Left ventricle myocardium inferior (tissue), 1 donor: ENCODE data around the gene FAM185A. TPM values are rescaled to one million over a fixed set of nuclear protein-coding genes. Genes with fewer than 3 reads are reported as not detected.
"Not testable (repeated sequence)": the region's sequence is repeated elsewhere in the genome, so short reads cannot be mapped to it uniquely, and the experiment has no call there.

Experiments
- DNase-seq: peaks from one replicate; pipeline ENCODE4 v3.0.0-alpha.2; 2020
- H3K27ac ChIP-seq: fragments of 200-600 bp; replicated peaks from 2 replicates; pipeline ENCODE4 v1.8.0; 2021
- H3K27me3 ChIP-seq: fragments of 200-600 bp; 2 replicates; pipeline ENCODE4 v1.8.0; 2021; ENCODE audit warnings: low read depth
- H3K36me3 ChIP-seq: fragments of 200-600 bp; 2 replicates; pipeline ENCODE4 v1.8.0; 2021
- H3K4me1 ChIP-seq: fragments of 200-600 bp; 2 replicates; pipeline ENCODE4 v1.8.0; 2021
- H3K4me3 ChIP-seq: fragments of 200-600 bp; 2 replicates; pipeline ENCODE4 v1.8.0; 2021; ENCODE audit warnings: mild to moderate bottlenecking, moderate library complexity
- H3K9me3 ChIP-seq: fragments of 200-600 bp; replicated peaks from 2 replicates; pipeline ENCODE4 v1.8.0; 2021
- CTCF ChIP-seq: fragments of 200-600 bp; IDR thresholded peaks from 2 replicates; pipeline ENCODE4 v1.8.0; 2021; ENCODE audit warnings: antibody characterized with exemption, mild to moderate bottlenecking, borderline replicate concordance
- intact Hi-C: fragments of 100-400 bp; cut with micrococcal nuclease; formaldehyde crosslinking; loops from one replicate; pipeline ENCODE4 v1.11.0; 2022
- total RNA-seq: library from RNA; stranded (reverse); fragmentation: NEBNext Ultra II Directional; extraction: Animal tissue kit (Norgen Biotek cat#: 25700); gene quantifications from one replicate; pipeline ENCODE4 v1.2.1, GENCODE V29; 2021
- donor health status: DM: no; HTN: yes; CAD: no; lungs with severe emphysema.

FAM185A gene
- total RNA-seq, 1 donor from 2014 or later: 7.0 TPM

GRCh38 chr7:102790364-102791100 is 41.7 kb downstream of the FAM185A start:
- intact Hi-C loops, H3K4me3 ChIP-seq, DNase-seq, H3K27me3 ChIP-seq, H3K9me3 ChIP-seq, H3K4me1 ChIP-seq, H3K27ac ChIP-seq: not testable (repeated sequence)
- peaks cover 14% of the 10 kb centered on the region for H3K36me3 ChIP-seq

- intact Hi-C loops, H3K4me3 ChIP-seq, H3K27me3 ChIP-seq, H3K9me3 ChIP-seq, DNase-seq, H3K4me1 ChIP-seq: not testable (repeated sequence)
- H3K27ac ChIP-seq: peak overlapping the region; percentile 62
- peaks cover 14% of the 10 kb centered on the region for H3K36me3 ChIP-seq
These were observed 42.6 kb downstream of the FAM185A start for GRCh38 chr7:102791367-102791766.

- H3K4me3 ChIP-seq, H3K9me3 ChIP-seq, intact Hi-C loops, DNase-seq, H3K27me3 ChIP-seq, H3K4me1 ChIP-seq: not testable (repeated sequence)
- peak overlapping the region; percentile 62 for H3K27ac ChIP-seq
- H3K36me3 ChIP-seq: peaks cover 14% of the 10 kb centered on the region
These were observed 43.0 kb downstream of the FAM185A start for GRCh38 chr7:102791831-102792230.

GRCh38 chr7:102794567-102794966 is 45.8 kb downstream of the FAM185A start:
- H3K27ac ChIP-seq, H3K27me3 ChIP-seq, intact Hi-C loops, H3K36me3 ChIP-seq, H3K4me3 ChIP-seq, H3K9me3 ChIP-seq, H3K4me1 ChIP-seq, DNase-seq: not testable (repeated sequence)

- H3K36me3 ChIP-seq, DNase-seq, H3K4me3 ChIP-seq, H3K27me3 ChIP-seq, H3K9me3 ChIP-seq, H3K27ac ChIP-seq, intact Hi-C loops, H3K4me1 ChIP-seq: not testable (repeated sequence)
These were observed 47.3 kb downstream of the FAM185A start for GRCh38 chr7:102795987-102796595.

GRCh38 chr7:102806613-102807012 is 57.8 kb downstream of the FAM185A start:
- intact Hi-C loops: no loop called here
- Histone ChIP-seq H3K27me3 (no peaks in the 10 kb centered on the region), H3K36me3 (peaks cover 9% of the 10 kb centered on the region), H3K4me3 (no peak overlapping the region), H3K4me1 (peaks cover 14% of the 10 kb centered on the region), H3K27ac (no peak overlapping the region), H3K9me3 (peaks cover 11% of the 10 kb centered on the region)
- no peak for TF ChIP-seq CTCF
- no peak for DNase-seq

GRCh38 chr7:102810916-102811315 is 62.1 kb downstream of the FAM185A start:
- no peaks in the 10 kb centered on the region for H3K9me3 ChIP-seq
- H3K36me3 ChIP-seq: peaks cover 9% of the 10 kb centered on the region
- intact Hi-C loops: no loop called here
- H3K27ac ChIP-seq: peak overlapping the region; percentile 25
- H3K4me3 ChIP-seq: no peak overlapping the region
- DNase-seq: no peak
- peaks cover 23% of the 10 kb centered on the region for H3K4me1 ChIP-seq
- H3K27me3 ChIP-seq: no peaks in the 10 kb centered on the region
- TF ChIP-seq CTCF: no peak

GRCh38 chr7:102811942-102812678 is 63.3 kb downstream of the FAM185A start:
- no peaks in the 10 kb centered on the region for H3K9me3 ChIP-seq
- H3K27me3 ChIP-seq: no peaks in the 10 kb centered on the region
- peaks cover 23% of the 10 kb centered on the region for H3K4me1 ChIP-seq
- DNase-seq: no peak
- no peak overlapping the region for H3K4me3 ChIP-seq
- H3K36me3 ChIP-seq: peaks cover 9% of the 10 kb centered on the region
- H3K27ac ChIP-seq: no peak overlapping the region
- no peak for TF ChIP-seq CTCF
- intact Hi-C loops: no loop called here
